Measurements from ENCODE around the gene FERMT2. TPM values are rescaled to one million over a fixed set of nuclear protein-coding genes. Genes with fewer than 3 reads are reported as not detected.

FERMT2 gene
- total RNA-seq, 4 donors from 2014 or later, result 38.6 to 186 (median 62.7) TPM

GRCh38 chr14:52878469-52878868 is 72.4 kb downstream of the FERMT2 start:
- Histone ChIP-seq H3K9me3 (no peaks in the 10 kb centered on the region), H3K27ac (peak overlapping the region in 1 of 4 donors; percentile 7), H3K4me1 (no peaks in the 10 kb centered on the region), H3K4me3 (no peak overlapping the region), H3K36me3 (peaks cover 0 to 6% (median 0%) of the 10 kb centered on the region in 4 donors), H3K27me3 (no peaks in the 10 kb centered on the region)
- in situ Hi-C loops (cut with MboI; ENCODE audit: low pct_ligation_motif_present in 1 of 4, low pct_unique_long_range_greater_than_20kb in 1 of 4, low sequenced_read_pairs in 3 of 4), result no loop called here
- 35 to 38% methylated on average over 2 to 3 of the region's 3 CpGs for WGBS, 2 donors (ENCODE audit: low coverage in 1 of 2)
- DNase-seq, result no peak
- intact Hi-C loops (cut with DNase I; ENCODE audit: low total_unique reads), result no loop called here
- TF ChIP-seq CTCF (IDR thresholded peaks at IDR 0.05), result no peak
- no peak for TF ChIP-seq POLR2A (IDR thresholded peaks at IDR 0.05)
- TF ChIP-seq POLR2AphosphoS5 (IDR thresholded peaks at IDR 0.05), result no peak
- TF ChIP-seq EP300 (IDR thresholded peaks at IDR 0.05; ENCODE audit: low read depth), result no peak

- Histone ChIP-seq H3K27ac (no peak overlapping the region), H3K4me1 (no peaks in the 10 kb centered on the region), H3K36me3 (peaks cover 0 to 6% (median 2%) of the 10 kb centered on the region in 4 donors), H3K4me3 (no peak overlapping the region), H3K27me3 (no peaks in the 10 kb centered on the region), H3K9me3 (no peaks in the 10 kb centered on the region)
- no peak for TF ChIP-seq POLR2A (IDR thresholded peaks at IDR 0.05)
- no peak for TF ChIP-seq EP300 (IDR thresholded peaks at IDR 0.05; ENCODE audit: low read depth)
- no peak for TF ChIP-seq CTCF (IDR thresholded peaks at IDR 0.05)
- TF ChIP-seq POLR2AphosphoS5 (IDR thresholded peaks at IDR 0.05), result no peak
- in situ Hi-C loops (cut with MboI; ENCODE audit: low pct_ligation_motif_present in 1 of 4, low pct_unique_long_range_greater_than_20kb in 1 of 4, low sequenced_read_pairs in 3 of 4), result no loop called here
- intact Hi-C loops (cut with DNase I; ENCODE audit: low total_unique reads), result no loop called here
- no peak for DNase-seq
- 54 to 61% methylated on average over 2 of the region's 2 CpGs for WGBS, 2 donors (ENCODE audit: low coverage in 1 of 2)
Measured at GRCh38 chr14:52877628-52878027, 73.2 kb downstream of the FERMT2 start.

- H3K4me3 ChIP-seq, result no peak overlapping the region
- 57 to 75% methylated on average over 2 of the region's 2 CpGs for WGBS, 2 donors (ENCODE audit: low coverage in 1 of 2)
- TF ChIP-seq POLR2A (IDR thresholded peaks at IDR 0.05) (no peak), POLR2AphosphoS5 (IDR thresholded peaks at IDR 0.05) (no peak), CTCF (IDR thresholded peaks at IDR 0.05) (no peak), EP300 (IDR thresholded peaks at IDR 0.05; ENCODE audit: low read depth) (no peak)
- H3K4me1 ChIP-seq, result no peaks in the 10 kb centered on the region
- H3K9me3 ChIP-seq, result no peaks in the 10 kb centered on the region
- H3K27me3 ChIP-seq, result no peaks in the 10 kb centered on the region
- no peak overlapping the region for H3K27ac ChIP-seq
- H3K36me3 ChIP-seq, result peaks cover 0 to 6% (median 2%) of the 10 kb centered on the region in 4 donors
- intact Hi-C loops (cut with DNase I; ENCODE audit: low total_unique reads), result no loop called here
- DNase-seq, result no peak
- in situ Hi-C loops (cut with MboI; ENCODE audit: low pct_ligation_motif_present in 1 of 4, low pct_unique_long_range_greater_than_20kb in 1 of 4, low sequenced_read_pairs in 3 of 4), result no loop called here
Measured at GRCh38 chr14:52876806-52877205, 74.0 kb downstream of the FERMT2 start.

GRCh38 chr14:52876311-52876710 is 74.5 kb downstream of the FERMT2 start:
- peaks cover 0 to 6% (median 2%) of the 10 kb centered on the region in 4 donors for H3K36me3 ChIP-seq

More at GRCh38 chr14:52876311-52876710, 74.5 kb downstream of the FERMT2 start:
- Histone ChIP-seq H3K9me3 (no peaks in the 10 kb centered on the region), H3K4me1 (no peaks in the 10 kb centered on the region), H3K27ac (no peak overlapping the region), H3K27me3 (no peaks in the 10 kb centered on the region), H3K4me3 (no peak overlapping the region)
- WGBS, 2 donors (ENCODE audit: low coverage in 1 of 2), result 92% methylated on average over 1 of the region's 1 CpG; no CpG with 5 or more reads in 1 of the 2 donors
- in situ Hi-C loops (cut with MboI; ENCODE audit: low pct_ligation_motif_present in 1 of 4, low pct_unique_long_range_greater_than_20kb in 1 of 4, low sequenced_read_pairs in 3 of 4) (no loop called here), intact Hi-C loops (cut with DNase I; ENCODE audit: low total_unique reads) (no loop called here)
- no peak for DNase-seq
- TF ChIP-seq POLR2A (IDR thresholded peaks at IDR 0.05), result no peak
- no peak for TF ChIP-seq POLR2AphosphoS5 (IDR thresholded peaks at IDR 0.05)
- no peak for TF ChIP-seq EP300 (IDR thresholded peaks at IDR 0.05; ENCODE audit: low read depth)
- no peak for TF ChIP-seq CTCF (IDR thresholded peaks at IDR 0.05)

All from transverse colon (tissue), 4 donors.